Left ventricle myocardium superior (tissue), 1 donor: ENCODE results near the gene NPL. TPM values are rescaled to one million over a fixed set of nuclear protein-coding genes. Genes with fewer than 3 reads are reported as not detected.

Experiments used
- ATAC-seq: fragments of 200-7000 bp; cut with Tn5 transposase; one replicate; pipeline ENCODE4 v1.9.1; 2020; ENCODE audit warnings: mild to moderate bottlenecking, moderate library complexity
- DNase-seq: peaks from one replicate; pipeline ENCODE4 v3.0.0-alpha.2; 2020
- intact Hi-C: fragments of 100-400 bp; cut with micrococcal nuclease; formaldehyde crosslinking; loops from one replicate; pipeline ENCODE4 v1.11.0; 2022
- total RNA-seq: library from RNA; stranded (reverse); fragmentation: NEBNext Ultra II Directional; extraction: Animal tissue kit (Norgen Biotek cat#: 25700); gene quantifications from one replicate; pipeline ENCODE4 v1.2.1, GENCODE V29; 2021
- donor health status: DM: no; HTN: yes; CAD: no; lungs with severe emphysema.

The NPL gene
- total RNA-seq, 1 donor from 2014 or later, result 3.9 TPM

DNA sequence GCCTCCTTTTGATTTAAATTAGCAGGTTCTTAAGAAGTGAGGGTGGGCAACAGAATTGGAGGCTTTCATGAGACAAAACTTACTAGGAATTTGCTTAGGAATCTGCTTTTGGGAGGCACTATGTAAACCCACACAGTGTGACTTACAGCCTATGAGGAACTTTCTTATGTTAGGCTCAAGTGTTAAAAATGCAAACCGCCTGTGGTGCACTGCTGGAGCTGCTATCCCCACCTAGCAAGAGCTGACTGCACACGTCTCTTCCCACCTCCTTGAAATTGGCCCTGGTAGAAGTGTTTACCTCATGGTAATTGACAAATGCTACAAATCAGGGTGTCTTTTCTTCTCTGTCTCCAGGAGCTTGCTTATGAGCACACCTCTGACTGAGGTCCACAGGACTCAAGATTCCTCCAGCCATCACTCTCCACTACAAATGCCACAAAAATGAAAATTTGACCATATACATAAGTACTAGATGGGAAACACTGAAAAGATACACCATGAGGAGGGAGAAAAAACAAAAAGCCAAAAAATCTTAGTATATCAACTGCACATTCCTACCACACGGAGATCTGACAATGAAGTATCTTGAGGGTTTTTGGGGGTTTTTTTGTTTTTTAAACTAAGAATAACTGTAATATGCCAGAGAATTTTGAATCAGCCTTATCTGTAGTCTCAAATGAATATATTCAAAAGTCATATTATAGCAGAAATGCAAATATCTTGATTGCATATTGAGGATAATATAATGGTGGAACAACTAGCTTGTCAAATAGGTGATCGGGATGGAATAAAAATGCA lies 18.2 kb upstream of the NPL start:
- intact Hi-C loops, result no loop called here
- no peak for ATAC-seq

DNA sequence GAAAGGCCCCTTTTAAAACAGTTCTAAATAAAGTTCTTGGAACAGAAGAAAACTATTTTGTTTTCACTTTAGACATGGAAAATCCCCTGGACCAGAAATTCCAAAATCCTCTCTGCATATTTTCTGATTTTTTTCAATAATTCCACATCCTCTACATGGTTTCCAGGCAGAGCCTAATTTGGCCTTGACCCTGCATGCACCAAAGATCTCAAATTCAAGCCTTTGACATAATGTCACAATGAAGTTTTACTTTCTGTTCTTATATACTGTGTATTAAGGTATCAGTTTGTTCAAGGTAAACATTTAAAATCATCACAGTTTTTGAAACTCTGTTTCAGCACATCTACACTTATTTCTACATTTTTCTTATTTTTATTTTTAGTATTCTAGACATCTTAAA lies 12.2 kb upstream of the NPL start:
- DNase-seq (no peak), ATAC-seq (no peak)
- intact Hi-C loops, result no loop called here

More for the DNA sequence above, 18.2 kb upstream of the NPL start:
- DNase-seq, result no peak

DNA sequence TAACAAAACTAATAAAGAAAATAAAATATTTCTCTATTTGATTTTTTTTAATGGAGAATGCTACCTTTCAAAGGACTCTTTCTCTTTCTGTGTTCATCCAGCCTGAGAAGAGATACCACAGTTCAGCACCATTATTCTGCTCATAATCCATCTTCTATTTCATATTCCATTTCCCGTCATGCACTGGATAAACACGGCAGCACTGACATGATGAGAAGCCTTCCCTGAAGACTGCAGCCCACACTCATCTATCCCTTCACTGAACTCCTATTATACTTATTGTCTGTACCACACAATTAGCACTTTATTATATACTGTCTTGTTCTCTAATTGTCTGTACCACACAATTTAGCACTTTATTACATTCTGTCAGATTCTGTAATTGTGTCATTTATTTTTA lies 10.7 kb upstream of the NPL start:
- no peak for DNase-seq
- no peak for ATAC-seq
- intact Hi-C loops, result no loop called here

DNA sequence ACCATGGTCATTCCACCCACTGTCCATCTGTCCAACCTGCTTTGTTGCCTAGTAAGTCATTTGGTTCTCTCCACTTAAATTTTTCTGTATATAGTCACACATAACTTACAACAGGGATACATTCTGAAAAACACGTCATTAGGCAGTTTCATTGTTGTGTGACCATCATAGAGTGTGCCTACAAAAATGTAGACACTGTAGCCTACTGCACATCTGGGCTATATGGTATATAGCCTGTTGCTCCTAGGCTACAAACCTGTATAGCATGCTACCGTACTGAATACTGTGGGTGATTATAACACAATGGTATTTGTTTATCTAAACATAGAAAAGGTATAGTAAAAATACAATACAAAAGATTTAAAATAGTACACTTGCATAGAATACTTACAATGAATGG lies 10.0 kb upstream of the NPL start:
- ATAC-seq, result no peak
- intact Hi-C loops, result no loop called here
- no peak for DNase-seq

DNA sequence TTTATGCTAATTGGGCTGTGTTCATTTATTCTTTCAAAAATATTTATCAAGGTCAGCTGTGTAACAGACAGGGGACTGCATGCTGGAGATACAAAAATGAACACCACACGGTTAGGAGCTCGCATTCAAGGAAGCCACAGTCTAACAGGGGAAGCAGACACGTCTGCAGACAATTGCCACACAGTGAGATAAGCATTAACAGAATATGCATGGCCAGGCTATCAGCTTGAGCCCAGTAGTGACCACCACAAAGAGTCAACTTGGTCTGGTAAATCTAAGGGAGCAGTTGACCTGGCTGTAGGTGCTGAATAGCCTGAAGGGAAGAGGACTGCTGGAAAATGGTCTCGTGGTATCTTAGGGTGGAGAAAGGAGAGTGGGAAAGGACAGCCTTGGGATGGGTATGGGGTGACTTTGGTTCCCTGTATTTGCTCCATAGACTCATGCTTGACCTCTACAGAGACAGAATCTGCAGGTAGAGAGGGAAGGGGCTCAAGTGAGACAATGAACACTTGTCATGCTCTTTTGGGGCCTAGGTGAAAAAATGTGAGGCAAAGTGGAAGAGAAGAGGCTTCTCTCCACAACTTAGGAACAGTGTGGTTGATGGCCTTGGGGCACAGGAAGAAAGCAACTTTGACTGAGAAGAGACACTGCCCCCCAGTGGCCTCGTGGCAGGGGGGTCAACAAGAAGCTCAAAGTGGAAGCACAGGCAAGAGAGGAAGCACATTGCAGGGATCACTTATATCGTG lies 7.6 kb upstream of the NPL start:
- intact Hi-C loops, result loop anchor here (2.0 to 10.0 kb wide), 2 partner anchors 181 to 337 kb away; no protein-coding TSS in a partner anchor
- ATAC-seq, result peak; percentile 86
- DNase-seq, result peak; percentile 82

DNA sequence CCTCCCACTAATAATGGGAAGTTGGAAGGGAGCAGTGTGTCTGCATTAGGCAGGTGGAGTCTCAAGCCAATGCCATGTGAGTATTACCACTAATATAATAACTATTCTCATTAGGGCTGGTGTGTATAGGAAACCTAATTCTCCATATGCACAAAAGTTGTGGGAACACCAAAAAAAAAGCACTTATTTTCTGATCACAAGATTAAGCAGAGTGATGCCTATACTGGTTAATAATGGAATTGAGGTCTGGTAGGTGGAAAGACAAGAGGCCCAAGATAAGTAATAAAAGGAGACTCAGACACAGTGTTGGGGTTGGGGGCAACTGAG lies 7.0 kb upstream of the NPL start:
- DNase-seq (no peak), ATAC-seq (no peak)
- intact Hi-C loops, result loop anchor here (10.0 kb wide), 1 partner anchor 338 kb away; no protein-coding TSS in a partner anchor

DNA sequence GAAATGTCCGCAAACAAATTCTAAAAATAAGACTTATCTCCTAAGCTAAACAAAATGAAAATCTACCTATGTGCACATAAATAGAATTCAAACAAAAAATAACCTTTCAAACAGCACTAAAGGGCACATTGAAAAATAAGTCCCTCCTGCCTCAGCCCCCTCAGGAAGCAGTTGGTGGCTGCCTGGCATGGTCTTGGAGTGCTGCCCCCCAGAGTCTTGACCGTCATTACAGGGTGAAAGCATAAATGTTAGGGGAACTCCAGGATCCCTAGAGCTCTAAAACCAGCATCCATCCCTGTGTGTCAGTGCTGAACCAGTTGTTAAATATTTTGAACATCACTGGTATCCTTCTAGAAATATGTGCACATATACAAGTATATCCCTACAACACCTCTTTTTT lies 6.5 kb upstream of the NPL start:
- intact Hi-C loops, result loop anchor here (10.0 kb wide), 1 partner anchor 338 kb away; no protein-coding TSS in a partner anchor
- no peak for DNase-seq
- ATAC-seq, result no peak

DNA sequence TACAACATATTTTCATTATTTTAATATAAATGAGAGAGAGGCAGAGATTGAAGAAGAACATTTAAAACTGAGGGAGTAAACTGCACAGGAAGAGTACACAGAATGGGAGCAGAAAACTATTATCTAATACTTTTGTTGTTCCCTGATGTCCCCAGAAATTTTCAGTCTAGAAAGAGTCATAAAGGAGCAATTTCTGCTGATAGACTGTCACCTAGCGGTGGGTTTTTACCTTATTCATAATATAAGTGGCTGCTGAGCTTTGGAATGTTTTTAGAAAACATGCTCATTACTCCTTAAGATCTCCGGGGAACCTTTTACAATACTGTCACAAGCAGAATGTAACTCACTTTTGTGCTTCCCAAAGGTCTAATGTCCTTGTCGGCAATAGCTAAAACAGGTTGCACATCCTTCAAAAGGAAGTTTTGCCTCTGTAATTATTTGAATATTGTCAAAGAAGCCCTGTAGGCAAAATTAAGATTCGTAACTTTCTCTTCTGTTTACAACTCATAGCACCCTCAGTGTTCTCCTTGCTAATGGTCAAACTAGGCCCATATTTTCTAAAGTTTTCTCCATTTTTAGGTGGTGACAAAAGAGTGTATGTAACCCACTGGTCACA lies 4.9 kb upstream of the NPL start:
- no peak for ATAC-seq
- intact Hi-C loops, result loop anchor here (10.0 kb wide), 1 partner anchor 340 kb away; no protein-coding TSS in a partner anchor
- no peak for DNase-seq

DNA sequence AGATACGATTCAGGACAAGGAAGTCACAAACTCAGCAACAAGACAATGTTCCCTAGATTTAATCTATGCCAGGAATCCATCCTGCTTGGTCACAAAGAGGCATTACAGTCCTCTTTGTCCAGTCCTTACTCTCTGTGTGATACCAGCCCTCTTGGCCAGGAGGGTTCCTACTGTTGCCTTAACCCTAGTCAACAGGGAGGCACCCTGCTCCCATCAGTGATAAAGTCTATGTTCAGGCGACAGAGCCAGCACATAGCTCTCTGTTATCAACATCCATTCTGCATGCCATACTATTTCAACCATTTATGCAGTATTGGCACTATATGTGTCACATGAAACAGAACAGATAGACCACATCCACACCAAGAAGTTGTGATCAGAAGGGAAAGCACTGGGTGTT lies 4.4 kb upstream of the NPL start:
- DNase-seq (no peak), ATAC-seq (no peak)
- intact Hi-C loops, result loop anchor here (10.0 kb wide), 1 partner anchor 340 kb away; no protein-coding TSS in a partner anchor

DNA sequence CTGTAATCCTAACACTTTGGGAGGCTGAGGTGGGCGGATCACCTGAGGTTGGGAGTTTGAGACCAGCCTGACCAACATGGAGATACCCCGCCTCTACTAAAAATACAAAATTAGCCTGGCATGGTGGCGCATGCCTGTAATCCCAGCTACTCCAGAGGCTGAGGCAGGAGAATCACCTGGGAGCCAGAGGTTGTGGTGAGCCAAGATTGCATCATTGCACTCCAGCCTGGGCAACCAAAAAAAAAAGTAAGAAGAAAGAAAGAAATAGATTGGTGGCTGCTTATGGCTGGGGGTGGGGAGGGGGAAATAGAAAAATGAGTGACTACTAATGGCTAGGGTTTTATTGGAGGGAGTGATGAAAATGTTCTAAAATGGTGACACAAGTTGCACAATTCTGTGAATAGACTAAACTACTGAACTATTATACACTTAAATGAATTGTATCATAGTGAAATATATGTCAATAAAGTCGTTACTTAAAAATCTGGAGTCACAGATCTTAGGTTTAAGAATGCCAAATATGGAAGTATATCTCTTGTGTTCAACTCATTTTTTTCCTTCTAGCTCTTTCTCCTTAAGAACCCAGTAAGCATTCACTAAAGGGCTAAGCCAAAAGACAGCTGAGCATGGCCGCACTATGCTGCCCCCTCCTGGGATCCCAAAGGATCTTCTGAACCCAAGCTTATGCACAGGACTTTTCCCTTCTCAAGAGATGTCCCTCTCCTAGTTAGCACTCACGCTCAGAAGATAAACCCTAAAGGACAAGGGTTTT lies 3.2 kb upstream of the NPL start:
- ATAC-seq (peak; percentile 36), DNase-seq (peak; percentile 50)
- intact Hi-C loops, result loop anchor here (10.0 kb wide), 1 partner anchor 342 kb away; no protein-coding TSS in a partner anchor

DNA sequence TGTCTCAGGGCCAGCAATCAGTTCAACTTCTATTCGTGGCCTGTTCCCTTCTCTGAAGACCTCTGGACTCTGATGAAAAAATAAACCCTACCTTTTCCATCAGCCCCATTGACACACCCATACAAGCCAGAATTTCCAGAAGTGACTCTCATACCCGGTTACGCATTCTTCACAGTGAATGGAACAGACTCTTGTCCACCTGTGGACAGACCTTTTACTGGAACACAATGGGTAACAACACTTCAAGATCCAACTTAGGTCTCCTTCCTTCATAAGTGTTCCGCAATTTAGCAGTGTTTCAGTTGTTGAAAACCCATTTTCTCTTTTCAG lies 2.6 kb upstream of the NPL start:
- intact Hi-C loops, result loop anchor here (10.0 kb wide), 1 partner anchor 342 kb away; no protein-coding TSS in a partner anchor

DNA sequence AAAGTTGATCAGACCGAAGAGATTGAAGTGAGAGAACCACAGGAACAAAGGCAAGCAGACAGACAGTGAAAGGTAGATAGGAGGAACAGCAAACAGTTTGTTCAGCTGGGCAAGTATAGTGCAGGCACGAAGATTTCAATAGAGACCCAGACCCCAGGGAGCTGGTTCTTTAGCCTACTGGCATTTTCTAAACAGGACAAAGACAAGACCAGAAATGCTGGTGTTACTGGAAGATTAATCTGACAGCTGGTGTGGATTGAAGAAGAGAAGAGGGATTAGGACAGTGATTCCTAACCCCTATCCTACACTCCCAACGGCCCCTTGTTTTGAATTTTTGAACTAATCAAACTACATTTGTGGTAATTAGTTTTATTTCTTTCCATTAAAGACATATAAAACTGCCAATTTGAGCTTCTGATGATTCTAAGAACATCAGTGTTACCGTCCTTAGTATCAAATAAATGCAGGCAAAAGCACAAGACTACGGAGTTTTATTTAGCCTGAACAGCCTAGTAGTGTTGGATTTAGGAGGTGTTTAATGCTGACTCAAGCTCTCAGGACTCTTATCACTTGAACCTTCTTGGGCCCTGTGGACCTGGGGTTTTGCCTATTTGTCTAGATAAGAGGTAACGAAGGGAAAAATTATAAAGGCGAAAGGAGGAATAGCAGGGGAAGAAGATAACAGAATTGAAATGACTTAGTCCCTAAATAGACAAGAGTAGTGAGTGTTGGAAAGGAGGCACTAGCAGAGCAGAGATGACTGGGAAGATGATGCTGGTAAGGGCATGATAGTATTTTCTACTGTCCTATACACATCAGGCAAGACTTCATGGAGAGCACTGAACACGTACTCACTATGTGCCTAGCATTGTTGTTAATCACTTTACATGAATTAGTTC lies 2.0 kb downstream of the NPL start:
- ATAC-seq (no peak), DNase-seq (no peak)
- intact Hi-C loops, result no loop called here

More for the DNA sequence above, 2.6 kb upstream of the NPL start:
- ATAC-seq (no peak), DNase-seq (no peak)

DNA sequence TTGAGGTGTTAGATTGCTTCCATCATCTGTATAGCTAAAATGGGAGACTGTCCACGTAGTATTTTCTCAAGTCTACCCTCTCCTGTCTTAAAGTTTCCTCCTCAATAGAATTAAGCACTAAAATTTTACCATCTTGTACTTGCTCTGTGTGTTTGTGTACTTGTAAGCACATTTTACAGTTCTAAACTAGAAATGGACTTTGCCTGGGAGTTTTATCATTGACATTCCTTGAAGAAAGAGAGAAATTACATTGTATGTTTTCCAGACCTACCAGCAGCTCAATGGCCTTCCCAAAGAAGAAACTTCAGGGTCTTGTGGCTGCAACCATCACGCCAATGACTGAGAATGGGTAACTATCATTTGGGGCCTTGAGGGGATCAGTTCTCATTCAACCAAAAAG lies 4.5 kb downstream of the NPL start:
- intact Hi-C loops, result no loop called here
- ATAC-seq (no peak), DNase-seq (no peak)

DNA sequence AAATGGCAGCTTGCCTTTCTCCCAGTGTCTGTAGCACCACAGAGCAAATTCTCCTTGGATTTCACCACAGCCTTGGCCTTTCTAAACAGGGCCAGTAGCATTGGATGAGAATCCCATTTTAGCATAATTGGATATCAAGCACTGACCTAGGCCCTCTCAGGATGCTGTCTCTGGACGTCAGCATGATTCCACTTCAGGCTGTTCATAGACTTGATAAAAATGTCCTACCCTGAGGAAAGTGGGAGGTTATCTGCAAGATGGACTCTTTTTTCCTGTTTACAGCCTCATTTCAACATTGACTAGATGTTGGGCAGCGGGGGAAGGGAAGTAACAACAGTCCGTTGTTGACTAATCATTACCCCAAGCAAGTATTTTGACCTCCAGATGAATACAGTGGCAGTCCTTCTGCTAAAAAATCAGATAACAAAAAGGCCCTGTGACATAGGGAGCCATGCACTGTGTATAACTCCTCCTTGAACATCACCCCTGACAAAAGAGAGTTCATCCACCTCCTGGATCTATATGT lies 5.2 kb downstream of the NPL start:
- intact Hi-C loops, result no loop called here
- DNase-seq (no peak), ATAC-seq (peak; percentile 30)

DNA sequence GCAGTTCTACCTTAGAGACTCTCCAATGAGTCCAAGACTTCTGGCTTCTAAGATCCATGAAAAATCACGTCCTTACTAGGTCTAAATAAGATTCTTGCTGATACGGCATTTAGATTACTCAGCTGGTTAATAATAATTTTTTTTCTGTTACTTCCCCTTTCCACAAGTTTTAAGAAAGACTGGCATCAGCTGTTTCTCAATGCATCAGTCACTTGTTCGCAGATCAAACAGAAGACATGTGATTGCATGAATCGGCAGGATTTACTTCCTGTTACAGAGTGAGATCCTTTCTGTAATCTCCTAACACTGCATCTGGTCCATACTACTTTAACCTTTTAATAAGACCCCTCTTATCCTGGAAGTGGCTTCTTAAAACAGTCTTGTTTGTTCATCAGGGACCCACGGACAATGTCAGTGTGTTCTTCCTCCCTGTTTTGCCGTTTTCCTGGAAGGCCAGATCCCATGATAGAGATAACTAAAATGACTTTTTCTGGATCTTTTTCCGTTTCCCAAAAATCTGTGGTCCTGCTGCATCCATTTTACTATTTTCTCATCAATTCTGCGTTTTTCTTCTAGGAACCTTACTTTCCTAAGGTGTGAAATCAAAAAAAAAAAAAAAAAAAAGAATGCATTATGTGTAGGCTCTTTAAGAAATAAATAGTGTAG lies 6.1 kb downstream of the NPL start:
- ATAC-seq (peak; percentile 67), DNase-seq (no peak)
- intact Hi-C loops, result no loop called here

DNA sequence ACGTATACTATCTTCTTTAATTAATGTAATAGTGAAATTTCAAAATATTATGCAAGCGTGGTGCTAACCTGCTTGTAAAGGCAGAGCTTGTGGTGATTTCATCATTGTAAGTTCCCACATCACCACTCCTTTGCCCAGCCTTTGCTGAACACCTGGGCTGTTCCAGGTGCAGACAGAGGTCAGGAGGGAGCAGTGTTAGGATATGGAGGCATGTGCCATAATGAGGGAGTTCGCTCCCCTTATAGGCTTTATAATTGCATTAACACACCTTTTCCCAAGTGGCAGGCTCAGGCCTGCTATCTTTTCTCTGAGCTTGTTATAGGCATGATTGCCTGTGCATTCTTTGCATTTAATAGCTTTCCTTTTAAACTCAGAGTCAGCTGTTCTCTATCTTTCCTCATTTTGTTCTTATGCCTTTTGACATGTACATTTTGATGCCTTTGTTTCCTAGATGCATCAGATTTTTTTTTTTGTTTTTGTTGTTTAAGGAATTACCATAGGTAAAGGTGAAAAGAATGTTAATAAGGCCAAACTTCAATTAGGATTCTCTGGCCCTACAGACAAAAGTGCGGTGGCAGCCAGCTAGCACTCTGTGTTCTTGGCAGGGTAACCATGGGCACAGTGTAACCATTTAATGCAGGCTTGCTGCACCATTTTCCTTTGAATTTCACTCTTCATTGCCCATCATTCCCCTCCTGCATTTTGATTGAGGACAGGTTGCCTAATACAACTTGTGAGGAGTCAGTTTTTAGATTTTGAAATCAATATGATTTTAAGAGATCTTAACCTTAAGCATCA lies 12.6 kb downstream of the NPL start:
- ATAC-seq (peak; percentile 66), DNase-seq (peak; percentile 32)
- intact Hi-C loops, result no loop called here

DNA sequence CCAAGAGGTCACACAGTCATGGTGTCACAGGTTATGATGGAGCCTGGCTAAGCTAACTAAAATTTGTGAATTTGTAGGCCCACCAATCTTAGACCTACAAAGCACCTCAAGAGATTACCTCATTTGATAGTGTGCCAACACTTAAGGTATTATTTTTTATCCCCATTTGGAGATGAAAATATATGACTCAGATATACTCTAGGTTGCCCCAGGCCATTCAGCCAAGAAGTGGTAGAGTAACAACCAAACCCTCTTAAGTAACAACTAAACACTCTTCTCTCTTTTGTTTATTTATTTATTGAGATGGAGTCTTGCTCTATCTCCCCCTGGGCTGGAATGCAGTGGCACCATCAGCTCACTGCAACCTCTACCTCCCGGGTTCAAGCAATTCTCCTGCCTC lies 14.3 kb downstream of the NPL start:
- ATAC-seq (no peak), DNase-seq (no peak)
- intact Hi-C loops, result no loop called here
